GM19438 (cell line): Measurements from ENCODE around the gene TMEM178B.
"Not testable (repeated sequence)": the region's sequence is repeated elsewhere in the genome, so short reads cannot be mapped to it uniquely, and the experiment has no call there.

Experiments
- ATAC-seq: cut with Tn5 transposase; IDR thresholded peaks from one replicate; pipeline ENCODE4 v1.9.1; 2021; ENCODE audit warnings: low read depth; ENCODE audit not compliant: unreplicated experiment

Gene TMEM178B

DNA sequence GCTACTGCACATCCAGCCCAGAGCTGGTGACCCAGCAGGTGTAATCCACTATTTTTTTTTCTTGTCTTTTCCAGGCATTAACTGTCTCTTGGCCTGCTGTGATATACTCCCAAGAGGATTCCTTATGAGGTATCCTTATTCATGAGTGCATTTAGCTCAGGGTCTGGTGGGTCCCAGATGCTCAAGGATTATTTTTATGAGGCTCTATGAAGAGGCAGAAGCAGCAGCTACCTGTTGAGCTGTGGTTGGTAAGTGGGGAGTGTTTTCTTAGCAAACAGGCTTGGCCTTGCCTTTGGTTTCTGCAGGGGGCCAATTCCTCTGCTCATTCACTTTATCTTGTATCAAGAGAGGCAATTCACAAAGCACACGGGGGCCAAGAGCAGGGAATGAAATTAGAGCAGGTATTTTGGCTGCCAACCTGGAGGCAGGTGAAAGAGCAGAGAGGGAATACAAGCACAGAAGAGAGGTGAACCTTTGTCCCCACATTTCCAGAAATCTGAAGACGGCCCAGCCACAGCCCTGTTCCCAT is 221.6 kb downstream of the TMEM178B start:
- no peak for ATAC-seq

DNA sequence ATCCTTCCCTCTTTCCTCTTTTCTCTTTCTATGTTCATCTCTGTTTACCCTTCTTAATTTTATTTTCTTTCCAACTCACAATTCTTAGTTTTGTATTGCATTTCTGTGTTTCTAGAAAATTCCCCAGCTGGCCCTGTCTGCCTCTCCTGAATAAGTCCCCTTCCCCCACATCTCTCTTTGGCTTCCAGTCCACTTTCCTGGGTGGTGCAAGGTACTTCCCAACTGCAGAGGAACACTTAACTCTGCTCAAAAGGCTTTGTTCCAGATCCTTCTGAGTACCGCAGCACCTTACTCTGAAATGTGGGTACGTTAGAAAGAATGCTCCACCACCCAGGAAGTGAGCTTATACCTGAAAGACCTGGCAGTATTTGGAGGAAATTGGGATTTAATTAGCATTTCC is 227.0 kb downstream of the TMEM178B start:
- ATAC-seq, result no peak

DNA sequence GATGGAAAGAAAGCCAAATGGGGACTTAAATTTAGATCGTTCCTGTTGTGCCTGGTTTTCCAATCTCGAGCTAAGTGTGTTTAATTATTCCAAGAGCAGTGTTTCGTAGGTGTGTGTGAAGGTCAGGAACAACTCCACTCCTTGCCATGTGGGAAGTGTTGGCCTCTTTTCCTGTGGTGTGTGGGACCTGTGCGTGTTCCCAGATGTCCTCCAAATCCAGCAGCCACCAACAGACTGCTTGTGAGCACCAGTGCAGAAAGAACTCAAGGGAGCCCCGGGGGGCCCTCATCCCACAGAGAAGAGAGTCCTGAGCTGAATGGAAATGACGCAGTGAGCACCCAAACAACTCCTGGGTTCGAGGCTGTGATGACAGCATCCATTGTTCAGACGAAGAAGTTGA is 227.7 kb downstream of the TMEM178B start:
- no peak for ATAC-seq

GRCh38 chr7:141302617-141303016 is 228.8 kb downstream of the TMEM178B start:
- no peak for ATAC-seq

DNA sequence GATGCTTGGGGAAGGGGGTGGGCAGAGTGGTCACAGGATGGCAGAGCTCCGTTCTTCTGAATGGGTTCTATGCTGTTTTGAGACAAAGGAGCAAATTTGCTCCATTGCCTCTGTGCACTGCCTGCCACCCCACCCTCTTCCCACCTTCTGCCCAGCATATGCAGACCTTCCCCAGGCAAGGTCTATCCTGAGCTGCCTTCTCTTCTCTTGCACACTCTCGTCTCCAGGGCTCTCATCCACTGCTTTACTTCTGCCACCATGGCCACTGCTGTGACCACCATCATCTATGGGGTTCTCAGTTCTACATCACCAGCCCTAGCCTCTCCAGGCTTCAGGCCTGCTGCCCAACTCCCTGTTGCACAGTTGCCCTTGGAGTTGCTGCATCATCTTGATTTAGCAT is 230.4 kb downstream of the TMEM178B start:
- no peak for ATAC-seq

- ATAC-seq, result no peak
Measured at GRCh38 chr7:141306081-141306480, 232.2 kb downstream of the TMEM178B start.

GRCh38 chr7:141312395-141312794 is 238.5 kb downstream of the TMEM178B start:
- no peak for ATAC-seq

GRCh38 chr7:141312828-141313521 is 239.1 kb downstream of the TMEM178B start:
- ATAC-seq, result no peak

- no peak for ATAC-seq
Measured at GRCh38 chr7:141313896-141314295, 240.0 kb downstream of the TMEM178B start.

DNA sequence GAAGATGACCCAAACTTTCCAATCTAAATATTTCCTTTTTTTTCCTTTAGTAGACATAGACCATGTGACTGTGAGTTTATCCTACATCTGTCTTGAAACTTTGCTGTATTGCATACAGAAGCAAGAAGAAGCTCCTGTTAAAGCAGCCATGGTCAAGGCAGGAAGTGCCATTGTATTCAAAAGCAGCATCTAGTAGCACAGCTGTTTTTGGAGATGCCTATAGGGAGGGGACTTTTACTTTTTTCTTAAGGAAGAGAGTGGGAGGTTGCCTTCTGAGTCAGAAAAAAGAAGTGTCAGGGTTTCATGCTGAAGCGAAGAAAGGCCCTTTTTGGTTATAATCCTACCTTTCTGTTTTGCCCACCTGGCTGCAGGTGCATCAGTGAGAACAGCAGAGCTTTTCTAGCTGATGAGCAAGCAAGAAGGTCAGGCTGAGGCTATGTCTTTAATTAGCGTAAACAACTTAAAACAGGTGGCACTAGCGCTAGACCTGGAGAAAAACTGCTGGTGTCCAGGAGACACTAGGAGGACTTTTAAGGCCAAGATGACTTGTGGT is 243.2 kb downstream of the TMEM178B start:
- ATAC-seq, result no peak

DNA sequence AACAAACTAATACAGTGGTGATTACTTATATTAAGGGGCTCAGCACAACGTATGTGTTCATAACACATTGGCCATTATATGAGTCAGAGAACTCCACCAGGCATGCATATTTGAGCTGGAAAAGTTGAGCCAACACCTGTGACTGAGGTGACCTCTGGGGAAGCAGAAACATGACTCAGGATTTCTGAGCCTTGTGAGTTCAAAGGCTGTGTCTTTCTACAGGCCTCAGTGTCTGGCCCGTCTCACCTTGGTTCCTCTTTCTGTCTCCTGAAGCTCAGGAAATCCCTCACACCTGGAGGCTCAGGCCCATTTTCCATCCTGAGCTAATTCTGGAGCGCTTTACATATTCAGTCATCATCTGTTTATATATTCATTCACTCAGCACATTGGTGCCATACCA is 246.4 kb downstream of the TMEM178B start:
- ATAC-seq, result no peak

- ATAC-seq, result no peak
Measured at GRCh38 chr7:141322383-141322782, 248.5 kb downstream of the TMEM178B start.

GRCh38 chr7:141323826-141324225 is 250.0 kb downstream of the TMEM178B start:
- ATAC-seq, result no peak

DNA sequence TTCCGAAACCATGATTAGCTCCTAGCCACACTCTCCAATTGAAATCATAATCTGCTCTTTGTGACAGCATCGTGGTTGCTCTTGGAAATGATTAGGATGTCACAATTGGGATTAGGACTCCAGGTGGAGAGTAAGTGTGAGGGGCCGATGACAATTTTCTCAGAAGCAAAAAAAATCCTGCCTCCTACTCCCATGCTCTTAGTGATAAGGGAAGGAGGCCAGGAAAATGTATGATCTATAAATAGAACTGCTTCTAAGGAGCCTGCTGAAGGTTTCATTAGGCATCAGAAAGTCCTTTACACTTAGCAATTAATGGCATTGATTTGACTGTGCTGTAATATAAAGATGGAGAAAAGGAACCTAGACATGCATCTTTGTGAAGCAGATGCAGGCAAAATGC is 251.0 kb downstream of the TMEM178B start:
- no peak for ATAC-seq

DNA sequence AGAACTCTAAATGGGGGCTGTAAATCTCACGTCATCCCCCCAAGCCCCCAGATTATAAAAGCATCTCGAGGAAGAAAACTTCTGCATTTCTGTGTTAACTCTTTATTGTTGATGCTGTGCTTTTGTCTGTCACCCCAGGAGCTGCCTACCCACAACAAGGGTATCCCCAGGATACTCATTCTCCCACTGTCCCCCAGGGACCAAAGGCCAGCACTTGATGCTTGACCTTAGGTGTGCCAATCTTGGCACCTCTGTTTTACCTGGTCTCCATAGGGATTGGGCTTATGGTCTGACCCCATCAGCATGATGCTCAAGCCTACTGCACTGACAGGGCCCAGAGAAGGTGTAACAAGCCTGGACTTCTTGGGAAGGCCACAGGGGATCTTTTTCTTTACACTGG is 251.4 kb downstream of the TMEM178B start:
- no peak for ATAC-seq

DNA sequence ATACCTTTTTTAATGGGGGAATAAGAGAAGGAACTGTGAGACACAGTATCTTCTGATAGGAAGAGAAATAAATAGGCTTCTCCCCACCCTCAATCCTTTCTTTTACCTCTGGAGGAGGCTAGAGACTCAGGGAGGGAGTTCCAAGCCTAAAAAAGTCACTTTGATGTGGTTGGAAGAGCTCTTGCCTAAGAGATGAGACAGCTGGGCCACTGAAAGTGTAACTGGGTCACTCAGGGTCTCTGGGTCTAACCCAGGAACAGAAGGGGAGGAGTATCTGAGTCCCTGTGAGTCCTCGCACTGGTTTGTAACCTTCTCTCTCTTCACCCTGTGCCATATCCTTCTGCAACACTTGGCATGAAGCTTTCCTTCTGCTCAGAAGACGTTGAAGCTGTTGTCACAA is 254.4 kb downstream of the TMEM178B start:
- ATAC-seq, result no peak

- ATAC-seq, result not testable (repeated sequence)
Measured at GRCh38 chr7:141330285-141330684, 256.4 kb downstream of the TMEM178B start.

GRCh38 chr7:141333459-141333858 is 259.6 kb downstream of the TMEM178B start:
- ATAC-seq, result no peak

DNA sequence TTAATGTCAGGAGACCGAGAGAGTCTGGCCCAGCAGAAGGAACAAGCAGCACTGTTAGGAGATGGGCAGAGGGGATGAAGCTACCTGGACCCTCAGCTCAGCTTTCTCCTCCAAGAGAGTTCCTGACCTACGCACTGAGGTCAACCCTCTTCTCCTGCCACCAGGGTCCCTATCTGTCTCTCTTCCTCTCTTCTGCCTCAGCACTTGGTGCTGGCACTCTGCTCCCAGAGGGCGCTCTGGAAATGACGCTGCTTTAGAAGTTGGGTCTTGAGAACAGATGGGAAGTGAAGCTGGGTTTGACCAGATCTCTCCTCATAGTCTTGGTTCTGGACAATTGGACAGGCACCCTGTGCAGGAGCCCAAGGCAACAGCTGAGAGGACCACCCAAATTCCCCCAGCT is 261.3 kb downstream of the TMEM178B start:
- ATAC-seq, result no peak

DNA sequence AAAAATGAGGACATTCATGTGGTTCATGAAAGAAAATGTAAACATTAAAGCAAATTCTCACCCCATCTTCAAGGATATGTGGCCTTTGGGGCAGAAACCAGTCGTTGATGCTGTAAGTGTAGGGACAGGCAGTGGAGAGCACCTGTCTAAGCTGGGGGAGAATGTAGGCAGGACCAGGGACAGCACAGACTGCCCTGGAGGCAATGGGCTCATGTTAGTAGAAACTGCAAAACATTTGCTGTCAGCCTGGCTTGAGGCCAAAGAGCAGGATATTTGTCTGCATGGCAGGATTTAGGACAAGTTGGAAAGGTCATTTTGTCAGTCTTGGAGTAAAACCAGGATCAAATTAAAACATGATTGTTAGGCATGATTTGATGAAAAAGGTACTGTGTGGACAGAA is 265.7 kb downstream of the TMEM178B start:
- no peak for ATAC-seq

DNA sequence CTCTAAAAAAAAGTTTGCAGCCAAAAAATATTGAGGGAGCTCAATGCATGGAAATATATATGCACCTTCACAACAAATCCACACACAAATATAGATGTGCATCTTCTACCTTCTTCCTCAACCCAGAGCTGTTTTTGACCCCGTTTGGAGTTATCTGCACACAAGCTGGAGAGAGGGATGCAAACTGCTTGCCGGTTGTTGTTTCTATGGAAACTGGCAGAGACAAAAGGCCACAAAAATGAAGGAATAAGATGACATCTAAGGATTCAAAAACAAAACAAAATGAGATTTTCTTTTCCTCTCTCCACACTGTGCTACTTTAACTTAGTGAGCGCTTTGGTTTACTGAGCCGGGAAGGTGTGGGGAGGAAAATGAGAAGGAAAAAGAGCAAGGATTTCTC is 267.1 kb downstream of the TMEM178B start:
- no peak for ATAC-seq

GRCh38 chr7:141342621-141343408 is 269.0 kb downstream of the TMEM178B start:
- no peak for ATAC-seq
